SH-SY5Y (cell line): ENCODE measurements around the gene PLCB4.

Source experiments
- GATA2 ChIP-seq: IDR thresholded peaks from 2 replicates; pipeline ENCODE4 v1.6.1; 2011; ENCODE audit warnings: mild to moderate bottlenecking, low read depth, low read length
- GATA3 ChIP-seq: IDR thresholded peaks from 2 replicates; pipeline ENCODE4 v1.6.1; 2011; ENCODE audit warnings: low read depth, mild to moderate bottlenecking, low read length, moderate library complexity

GRCh38 chr20:9223296-9223695 lies 154.4 kb downstream of the PLCB4 start:
- TF ChIP-seq GATA2 = no peak
- no peak for TF ChIP-seq GATA3
